NCI-H524 treated with DMSO at 0.1 percent for 48 hours (cell line): ENCODE measurements around the gene ST3GAL3.

Experiments used
- DNase-seq: peaks from one replicate; lab custom pipeline; 2025; lab: John Stamatoyannopoulos, UW

ST3GAL3 gene

GRCh38 chr1:43786960-43787359 is 79.6 kb downstream of the ST3GAL3 start:
- DNase-seq, result no peak

GRCh38 chr1:43789604-43790550 is 82.5 kb downstream of the ST3GAL3 start:
- no peak for DNase-seq

- no peak for DNase-seq
Observed at GRCh38 chr1:43791243-43791642, 83.9 kb downstream of the ST3GAL3 start.

GRCh38 chr1:43796111-43796581 is 88.8 kb downstream of the ST3GAL3 start:
- no peak for DNase-seq

- no peak for DNase-seq
Observed at GRCh38 chr1:43797891-43798290, 90.6 kb downstream of the ST3GAL3 start.

GRCh38 chr1:43799656-43800635 is 92.6 kb downstream of the ST3GAL3 start:
- DNase-seq, result peak; percentile 38

GRCh38 chr1:43800771-43801170 is 93.4 kb downstream of the ST3GAL3 start:
- no peak for DNase-seq

- DNase-seq, result no peak
Observed at GRCh38 chr1:43801203-43801602, 93.9 kb downstream of the ST3GAL3 start.

- DNase-seq, result no peak
Observed at GRCh38 chr1:43802356-43802980, 95.1 kb downstream of the ST3GAL3 start.

GRCh38 chr1:43803105-43803504 is 95.8 kb downstream of the ST3GAL3 start:
- DNase-seq, result no peak

- no peak for DNase-seq
Observed at GRCh38 chr1:43803646-43804045, 96.3 kb downstream of the ST3GAL3 start.

GRCh38 chr1:43804569-43804968 is 97.2 kb downstream of the ST3GAL3 start:
- DNase-seq, result no peak

GRCh38 chr1:43805340-43805739 is 98.0 kb downstream of the ST3GAL3 start:
- no peak for DNase-seq

GRCh38 chr1:43806183-43806582 is 98.8 kb downstream of the ST3GAL3 start:
- DNase-seq, result no peak

GRCh38 chr1:43809097-43809673 is 101.8 kb downstream of the ST3GAL3 start:
- DNase-seq, result no peak

GRCh38 chr1:43812579-43812978 is 105.2 kb downstream of the ST3GAL3 start:
- no peak for DNase-seq

GRCh38 chr1:43814401-43814800 is 107.1 kb downstream of the ST3GAL3 start:
- DNase-seq, result no peak

GRCh38 chr1:43817304-43817939 is 110.1 kb downstream of the ST3GAL3 start:
- no peak for DNase-seq

- DNase-seq, result no peak
Observed at GRCh38 chr1:43818691-43819090, 111.4 kb downstream of the ST3GAL3 start.

- no peak for DNase-seq
Observed at GRCh38 chr1:43819357-43819756, 112.0 kb downstream of the ST3GAL3 start.

- DNase-seq, result no peak
Observed at GRCh38 chr1:43821471-43821870, 114.1 kb downstream of the ST3GAL3 start.
